Stimulated activated CD4-positive, alpha-beta T cell treated with anti-CD3 and anti-CD28 coated beads, Interleukin-2, amount 100 ng/mL, for 4 hours (primary cell): ENCODE results near the gene KRTAP10-5.
"Not testable (repeated sequence)": the region's sequence is repeated elsewhere in the genome, so short reads cannot be mapped to it uniquely, and the experiment has no call there.

Experiments
- DNase-seq: peaks from one replicate; pipeline ENCODE4 v3.0.0-alpha.2; 2020; ENCODE audit warnings: low read depth

The KRTAP10-5 gene

DNA sequence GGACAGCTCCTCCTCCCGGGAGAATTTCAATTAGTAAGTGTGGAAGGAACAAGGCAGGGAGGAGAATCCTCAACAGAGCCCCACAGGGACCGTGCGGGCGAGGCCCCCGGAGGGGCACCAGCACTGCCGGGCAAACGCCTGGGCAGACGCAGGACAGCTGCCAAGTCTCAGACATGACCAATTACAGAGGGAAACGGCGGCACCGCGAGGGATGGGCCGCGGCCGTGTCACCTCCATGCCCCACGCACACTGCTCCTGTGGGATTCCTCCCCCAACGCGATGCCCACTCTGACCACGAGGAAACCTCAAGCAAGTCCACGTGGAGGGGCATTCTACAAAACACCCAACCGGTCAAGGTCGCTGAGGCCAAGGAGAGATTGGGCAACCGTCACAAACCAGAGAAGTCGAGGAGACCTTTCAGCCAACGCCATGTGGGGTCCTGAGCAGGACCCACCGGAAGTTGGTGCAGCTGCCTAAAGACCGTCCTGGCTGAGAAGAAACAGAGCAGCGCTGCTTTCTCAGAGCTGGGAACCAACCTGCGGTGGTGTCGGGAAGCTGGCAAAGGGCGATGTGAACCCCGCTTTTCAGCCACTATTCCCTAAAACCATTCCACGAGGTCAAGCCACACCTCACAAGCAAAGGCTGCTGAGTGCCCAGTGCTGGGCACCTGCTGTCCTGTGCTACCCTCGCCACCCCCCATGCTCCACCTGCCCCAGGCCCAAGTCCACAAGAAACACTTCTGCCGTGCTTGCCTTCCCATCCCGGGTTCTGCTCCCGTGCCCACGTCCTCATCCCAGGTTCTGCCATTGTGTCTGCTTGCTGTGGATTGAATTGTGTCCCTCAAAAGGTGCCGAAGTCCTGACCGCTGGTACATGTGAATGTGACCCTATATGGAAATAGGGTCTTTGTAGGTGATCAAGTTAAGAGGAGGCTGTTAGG lies 8.3 kb downstream of the KRTAP10-5 start:
- no peak for DNase-seq

DNA sequence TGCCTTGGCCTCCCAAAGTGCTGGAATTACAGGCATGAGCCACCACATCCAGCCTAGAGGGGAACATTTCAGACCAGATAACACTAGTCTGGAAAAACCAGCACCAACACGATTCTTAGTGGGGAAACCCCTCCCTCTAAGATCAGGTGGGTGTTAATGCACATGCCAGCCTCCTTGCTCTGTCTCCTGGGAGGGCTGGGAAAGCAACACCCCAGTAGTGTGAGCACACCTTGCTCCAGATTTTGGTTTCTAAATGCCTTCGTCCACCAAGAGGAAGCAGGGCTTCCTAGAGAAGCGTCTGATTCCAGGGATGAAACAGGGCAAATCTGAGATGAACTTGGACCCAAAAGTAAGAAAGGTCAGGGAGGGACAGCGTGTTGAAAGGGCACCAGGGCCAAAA lies 9.1 kb downstream of the KRTAP10-5 start:
- no peak for DNase-seq

DNA sequence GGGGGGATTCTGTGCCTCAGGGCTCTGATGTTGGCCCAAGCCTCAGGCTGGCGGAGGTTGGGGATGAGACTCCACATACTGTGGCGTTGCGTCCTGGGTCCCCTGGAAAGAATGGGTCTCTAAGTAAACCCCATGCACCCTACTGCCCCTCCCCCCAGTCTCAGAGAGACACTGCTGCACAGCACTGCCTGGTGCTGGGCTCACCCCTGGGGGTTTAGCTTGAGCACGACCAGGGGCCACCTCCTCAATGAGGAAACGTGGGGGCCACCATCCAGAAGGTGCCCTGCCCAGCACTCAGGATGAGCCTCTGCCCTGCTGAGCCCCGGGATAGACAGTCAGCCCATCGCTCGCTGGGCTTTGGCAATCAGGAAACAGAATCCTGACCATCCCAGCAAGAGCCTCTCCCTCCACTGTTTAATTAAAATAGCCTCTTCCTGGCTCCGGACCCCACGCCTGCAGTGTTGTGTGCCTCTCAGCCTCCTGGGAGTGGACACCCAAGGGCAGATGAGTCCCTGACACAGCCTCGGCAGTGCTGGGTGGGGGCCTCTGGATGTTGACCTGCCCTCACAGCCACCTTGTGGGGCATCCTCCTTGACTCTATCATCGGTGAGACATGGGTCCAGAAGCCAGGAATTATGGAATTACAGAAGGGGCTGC lies 10.4 kb downstream of the KRTAP10-5 start:
- DNase-seq: no peak

DNA sequence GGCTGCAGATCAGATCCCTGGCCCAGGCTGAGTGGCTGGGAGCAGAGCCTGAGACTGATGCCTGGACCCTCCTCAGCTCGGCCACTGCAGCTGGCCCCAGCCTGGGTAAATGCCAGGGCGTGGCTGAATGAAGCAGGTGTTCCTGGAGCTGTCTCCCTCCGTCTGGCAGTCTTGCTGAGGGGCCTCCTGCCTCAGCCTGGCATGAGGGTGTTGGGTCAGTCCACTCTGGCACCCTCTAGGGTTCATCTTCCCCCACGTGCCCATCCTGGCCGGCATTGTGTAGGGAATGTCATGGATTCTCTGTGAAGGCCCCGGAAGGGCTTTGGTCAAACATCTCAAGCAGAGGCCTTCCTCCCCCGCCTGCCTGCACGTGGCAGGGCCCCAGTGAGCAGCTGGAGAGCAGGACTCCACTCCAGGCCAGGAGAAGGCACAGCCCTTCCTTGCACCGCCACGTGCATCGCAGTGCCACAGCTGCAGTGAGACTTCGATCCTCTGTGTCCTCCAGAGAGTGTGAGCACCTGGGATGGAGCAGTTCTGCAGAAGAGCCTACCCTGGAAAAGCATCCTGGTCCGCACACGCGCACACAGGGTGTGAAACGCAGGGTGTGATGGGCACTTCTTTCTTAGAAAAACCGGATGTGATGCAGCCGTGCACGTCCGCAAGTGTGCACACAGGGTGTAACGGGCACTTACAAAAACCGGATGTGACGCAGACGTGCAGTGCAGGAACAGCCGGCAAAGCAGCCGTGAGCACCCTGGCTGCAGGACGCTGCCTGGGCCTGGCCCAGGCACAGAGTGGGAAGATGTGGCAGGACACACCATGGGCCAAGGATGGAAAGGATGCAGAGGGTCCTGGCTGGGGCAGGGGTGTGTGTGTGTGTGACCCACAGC lies 11.5 kb downstream of the KRTAP10-5 start:
- DNase-seq: no peak

DNA sequence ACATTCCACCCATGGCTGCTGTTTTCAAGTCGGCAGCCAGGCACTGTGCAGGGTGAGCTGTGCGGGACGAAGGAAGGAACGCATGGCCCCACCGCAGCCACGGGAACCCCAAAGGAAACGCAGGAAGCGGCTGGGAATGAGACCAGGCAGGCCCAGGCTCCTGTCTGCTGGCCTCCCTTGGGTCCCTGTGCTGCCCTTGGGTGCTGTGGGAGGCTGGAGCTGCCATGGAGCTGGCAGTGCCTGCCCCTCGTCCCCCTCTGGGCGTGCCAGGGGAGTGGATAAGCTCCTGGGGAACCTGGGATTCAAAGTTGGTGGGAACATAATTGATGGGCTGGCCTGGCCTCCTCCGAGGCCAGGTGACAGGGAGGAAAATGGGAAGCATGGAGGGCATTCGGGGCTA lies 12.1 kb downstream of the KRTAP10-5 start:
- DNase-seq: no peak

DNA sequence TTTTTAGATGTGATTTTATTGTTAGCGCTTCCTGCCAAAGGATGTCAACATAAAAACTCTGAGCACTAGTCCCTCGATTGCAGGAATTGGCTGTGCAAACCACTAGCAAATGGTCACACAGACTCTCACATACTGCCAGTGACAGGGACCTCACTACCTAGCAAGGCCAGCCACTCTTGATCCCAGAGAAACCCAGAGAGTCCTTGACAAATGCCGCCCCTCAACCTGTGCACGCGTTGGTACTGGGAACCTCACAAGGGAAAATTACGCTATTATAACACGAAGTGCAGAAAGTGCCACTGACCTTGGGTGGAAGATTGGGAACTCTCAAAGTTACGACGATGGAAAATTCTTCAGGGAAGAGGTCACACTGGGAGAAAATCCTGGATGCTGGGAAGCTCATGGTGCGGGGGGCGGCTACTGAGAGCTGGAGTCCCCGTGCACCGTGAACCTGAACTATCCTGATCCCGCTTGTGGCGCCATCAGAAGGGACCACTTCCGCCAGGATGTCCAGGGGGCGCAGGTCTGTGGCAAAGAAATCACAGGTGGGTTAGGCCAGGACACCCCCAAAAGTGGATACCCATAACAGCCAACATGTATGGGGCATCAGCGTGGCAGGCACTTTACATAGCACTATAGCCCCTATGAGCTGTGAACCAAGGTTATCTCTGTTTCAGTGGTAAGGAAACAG lies 12.8 kb downstream of the KRTAP10-5 start:
- DNase-seq: no peak

DNA sequence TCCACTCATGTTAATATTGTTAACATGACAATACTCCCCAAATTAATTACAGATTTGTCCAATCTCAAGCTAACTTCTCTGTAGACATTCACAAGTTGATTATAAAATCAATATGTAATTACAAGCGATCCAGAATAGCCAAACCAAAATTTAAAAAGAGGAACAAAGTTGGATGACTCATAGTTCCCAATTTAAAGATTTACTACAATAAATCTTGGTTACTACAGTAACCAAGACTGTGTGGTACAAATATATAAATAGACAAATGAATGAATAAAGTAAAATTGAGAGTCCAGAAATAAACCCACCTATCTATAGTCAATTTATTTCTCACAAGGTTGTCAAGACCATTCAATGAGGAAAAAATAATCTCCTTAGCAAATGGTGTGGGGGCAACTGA lies 14.0 kb downstream of the KRTAP10-5 start:
- DNase-seq: no peak

DNA sequence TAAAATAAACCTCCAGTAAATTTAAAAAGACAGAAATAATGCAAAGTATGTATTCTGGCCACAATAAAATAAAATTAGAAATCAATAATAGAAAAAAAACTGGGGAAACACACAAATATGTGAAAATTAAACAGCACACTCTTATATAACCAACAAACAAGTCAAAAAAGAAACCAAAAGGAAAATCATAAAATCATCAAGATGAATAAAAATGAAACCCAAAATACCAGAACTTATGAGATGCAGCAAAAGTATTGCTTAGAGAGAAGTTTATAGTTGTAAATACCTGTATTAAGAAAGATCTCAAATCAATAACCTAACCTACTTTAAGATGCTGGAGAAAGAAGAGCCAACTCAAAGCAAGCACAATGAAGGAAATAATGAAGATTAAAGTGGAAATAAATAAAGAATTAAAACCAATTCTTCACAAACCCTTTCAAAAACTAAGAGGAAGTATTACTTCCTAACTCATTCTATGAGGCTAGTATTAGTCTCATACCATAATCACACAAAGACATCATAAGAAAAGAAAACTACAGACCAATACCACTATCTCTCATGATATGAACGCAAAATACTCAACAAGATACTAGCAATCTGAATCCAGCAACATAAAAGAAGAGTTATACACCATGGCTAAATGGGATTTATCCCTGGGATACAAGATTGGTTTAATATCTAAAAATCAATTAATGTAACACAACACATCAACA lies 15.4 kb downstream of the KRTAP10-5 start:
- DNase-seq: no peak

DNA sequence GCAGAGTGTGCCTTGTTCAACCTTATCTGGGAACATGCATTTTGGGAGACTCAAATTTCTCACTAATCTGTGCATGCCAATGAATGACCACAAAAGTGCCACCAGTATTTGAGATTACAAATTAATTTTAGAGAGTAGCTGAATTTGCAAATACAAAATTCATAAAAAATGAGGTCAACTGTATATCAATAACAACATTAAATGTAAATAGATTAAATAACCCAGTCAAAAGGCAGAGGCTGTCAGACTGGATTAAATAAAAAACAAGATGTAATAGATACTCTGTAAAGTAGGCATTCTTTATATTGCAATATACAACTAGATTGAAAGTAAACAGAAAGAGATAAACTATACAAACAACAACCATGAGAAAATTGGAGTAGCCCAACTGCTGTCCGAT lies 16.3 kb downstream of the KRTAP10-5 start:
- no peak for DNase-seq

DNA sequence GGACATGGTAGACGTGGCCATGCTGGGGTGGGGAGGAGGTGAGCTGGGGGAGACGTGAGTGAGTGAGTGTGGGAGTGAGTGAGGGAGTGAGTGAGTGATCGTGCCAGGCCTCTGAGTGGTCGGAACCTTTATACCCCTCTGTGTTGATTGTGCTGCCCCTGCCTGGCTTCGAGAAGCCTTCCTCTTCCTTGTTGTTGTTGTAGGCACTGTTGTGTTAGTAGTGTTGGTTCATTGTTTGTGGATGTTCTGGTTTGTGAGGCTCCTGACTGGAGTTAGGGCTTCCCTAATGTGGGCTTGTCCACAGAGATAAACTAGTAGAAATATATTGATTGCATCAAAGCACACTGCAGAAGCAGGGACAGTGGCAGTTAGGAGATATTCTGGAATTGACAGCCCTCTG lies 21.7 kb downstream of the KRTAP10-5 start, which contains the start of gene KRTAP10-3:
KRTAP10-3 (minus strand) TSS at position 101 of the 400 bp plus-strand sequence; CDS start at position 21, 80 bp downstream.
- no peak for DNase-seq

DNA sequence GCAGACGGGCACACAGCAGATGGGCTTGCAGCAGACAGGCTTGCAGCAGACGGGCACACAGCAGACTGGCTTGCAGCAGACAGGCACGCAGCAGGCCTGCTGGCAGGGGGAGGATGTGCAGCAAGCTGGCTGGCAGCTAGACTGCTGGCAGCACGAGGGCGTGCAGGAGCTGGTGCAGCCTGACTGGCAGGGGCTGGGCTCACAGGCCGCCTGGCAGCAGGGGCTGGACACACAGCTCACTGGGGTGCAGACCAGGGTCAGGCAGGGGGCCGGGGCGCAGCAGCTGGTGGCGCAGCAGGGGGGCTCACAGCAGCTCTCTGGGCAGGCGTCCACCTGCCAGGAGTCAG lies 22.1 kb downstream of the KRTAP10-5 start:
- not testable (repeated sequence) for DNase-seq

DNA sequence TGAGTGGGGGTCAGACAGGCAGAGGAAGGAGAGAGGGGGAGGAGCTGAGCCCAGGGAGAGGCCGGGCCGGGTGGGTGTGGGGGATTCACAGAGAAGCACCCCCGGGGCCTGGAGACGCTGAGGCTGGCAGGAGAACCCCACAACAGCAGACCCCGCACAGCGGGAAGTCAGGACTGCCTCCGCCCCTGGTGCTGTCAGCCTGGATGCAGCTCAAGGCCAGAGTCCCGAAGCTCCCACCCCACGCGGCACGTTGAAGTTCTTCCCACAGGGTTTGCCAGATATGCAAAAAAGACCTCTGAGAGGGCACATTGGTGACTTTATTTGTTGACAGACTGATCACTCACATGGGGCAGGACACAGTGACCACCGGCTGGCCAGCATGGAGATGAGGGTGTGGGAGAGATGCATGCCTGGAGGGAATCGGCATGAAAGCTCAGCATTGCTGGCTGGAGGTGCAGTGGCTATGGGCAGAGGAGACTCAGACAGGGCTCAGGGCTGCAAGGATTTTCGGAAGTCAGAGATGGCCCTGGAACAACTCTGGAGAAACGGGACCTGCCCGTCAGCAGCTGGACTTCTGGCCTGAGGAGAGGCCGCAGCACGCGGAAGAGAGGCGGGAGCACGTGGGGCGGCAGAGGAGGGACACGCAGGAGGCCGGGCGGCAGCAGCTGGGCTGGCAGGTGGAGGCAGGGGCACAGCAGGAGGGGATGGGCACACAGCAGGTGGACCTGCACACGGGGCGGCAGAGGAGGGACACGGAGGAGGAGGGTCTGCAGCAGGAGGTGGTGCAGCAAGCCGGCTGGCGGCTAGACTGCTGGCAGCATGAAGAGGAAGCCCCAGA lies 22.7 kb downstream of the KRTAP10-5 start:
- no peak for DNase-seq

DNA sequence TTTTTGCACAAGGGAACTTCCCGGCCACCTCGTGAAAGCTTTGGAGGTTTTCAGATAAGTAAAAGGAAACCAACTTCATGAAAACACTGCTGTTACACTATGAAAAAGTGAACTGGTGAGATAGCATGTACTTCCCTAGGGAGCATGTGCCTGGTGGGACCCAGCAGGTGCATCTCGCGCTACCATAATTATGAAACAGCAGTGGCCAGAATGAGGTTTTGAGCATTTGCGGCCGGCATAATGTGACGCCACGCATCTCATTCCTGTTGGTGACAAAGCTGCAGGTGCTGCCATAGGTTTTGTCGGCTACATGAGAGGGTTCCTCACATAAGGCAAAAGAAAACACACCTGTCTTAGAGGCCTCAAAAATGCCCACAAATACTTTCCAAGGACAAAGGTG lies 23.5 kb downstream of the KRTAP10-5 start:
- no peak for DNase-seq

DNA sequence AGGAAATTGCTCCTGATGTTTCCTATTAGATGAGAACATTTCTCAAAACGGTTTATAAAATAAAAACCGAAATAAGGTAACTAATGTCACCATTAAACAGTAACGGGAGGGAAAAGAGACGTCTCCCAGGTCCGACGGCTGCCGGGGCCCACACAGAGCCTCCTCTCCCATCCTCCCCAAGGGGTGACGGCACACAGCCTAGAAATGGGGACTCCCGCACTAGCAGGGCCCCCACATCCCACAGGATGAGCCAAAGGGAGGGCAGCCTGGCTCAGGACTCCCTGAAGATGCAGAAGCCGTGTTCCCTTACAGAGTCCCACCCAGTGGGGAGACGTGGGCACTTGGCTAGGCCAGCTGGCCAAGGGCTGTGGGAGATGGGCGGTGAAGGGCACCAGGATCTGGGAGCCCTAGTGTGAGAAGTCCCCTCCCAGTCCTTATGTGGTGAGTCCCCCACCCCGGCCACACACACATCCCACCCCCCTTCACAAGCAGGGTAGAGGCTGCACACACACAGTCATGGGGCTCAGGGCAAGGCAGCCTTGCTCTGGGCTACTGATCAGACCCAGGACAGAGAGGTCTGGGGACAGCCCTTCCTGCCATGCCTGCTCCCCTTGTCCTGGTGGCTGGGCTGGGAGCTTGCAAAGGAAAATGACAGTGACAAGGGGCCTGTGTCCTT lies 25.1 kb downstream of the KRTAP10-5 start:
- no peak for DNase-seq

DNA sequence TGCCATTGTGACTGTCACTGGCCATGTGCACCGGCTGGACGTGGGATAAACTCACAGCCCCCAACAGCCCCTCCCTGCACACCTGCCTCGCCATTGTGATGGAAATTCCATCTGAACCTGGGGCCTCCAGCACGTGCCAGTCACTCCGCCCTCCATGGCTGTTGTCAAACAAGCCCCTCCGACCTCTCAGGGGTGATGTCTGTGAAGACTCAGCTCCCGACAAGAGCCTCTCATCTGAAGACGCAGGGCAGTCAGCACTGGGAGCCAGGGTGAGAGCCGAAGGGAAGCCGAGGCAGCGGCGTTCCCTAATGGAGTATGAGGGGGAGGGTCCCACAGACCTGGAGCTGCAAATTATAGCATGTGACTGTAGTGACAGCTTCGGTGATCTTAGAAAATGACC lies 27.7 kb downstream of the KRTAP10-5 start:
- no peak for DNase-seq

DNA sequence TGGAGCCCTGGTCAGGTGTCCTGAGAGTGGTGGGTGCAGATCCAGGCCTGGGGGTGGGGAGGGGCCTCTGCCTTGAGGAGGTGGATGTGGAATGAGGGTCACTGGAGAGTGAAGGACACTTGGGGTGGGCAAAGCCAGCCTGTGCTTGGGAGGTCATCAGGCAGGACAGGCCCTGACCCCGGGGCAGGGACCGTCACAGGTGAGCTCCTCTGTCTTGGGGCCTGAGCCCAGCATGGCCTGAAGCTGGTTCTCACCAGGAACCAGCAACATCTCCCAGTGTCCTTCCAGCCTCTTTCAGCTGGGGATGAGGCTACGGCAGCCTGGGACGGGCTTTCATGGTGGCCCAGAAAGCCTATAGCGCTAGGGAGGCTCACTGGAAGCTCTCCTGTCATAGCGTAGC lies 28.3 kb downstream of the KRTAP10-5 start:
- no peak for DNase-seq

DNA sequence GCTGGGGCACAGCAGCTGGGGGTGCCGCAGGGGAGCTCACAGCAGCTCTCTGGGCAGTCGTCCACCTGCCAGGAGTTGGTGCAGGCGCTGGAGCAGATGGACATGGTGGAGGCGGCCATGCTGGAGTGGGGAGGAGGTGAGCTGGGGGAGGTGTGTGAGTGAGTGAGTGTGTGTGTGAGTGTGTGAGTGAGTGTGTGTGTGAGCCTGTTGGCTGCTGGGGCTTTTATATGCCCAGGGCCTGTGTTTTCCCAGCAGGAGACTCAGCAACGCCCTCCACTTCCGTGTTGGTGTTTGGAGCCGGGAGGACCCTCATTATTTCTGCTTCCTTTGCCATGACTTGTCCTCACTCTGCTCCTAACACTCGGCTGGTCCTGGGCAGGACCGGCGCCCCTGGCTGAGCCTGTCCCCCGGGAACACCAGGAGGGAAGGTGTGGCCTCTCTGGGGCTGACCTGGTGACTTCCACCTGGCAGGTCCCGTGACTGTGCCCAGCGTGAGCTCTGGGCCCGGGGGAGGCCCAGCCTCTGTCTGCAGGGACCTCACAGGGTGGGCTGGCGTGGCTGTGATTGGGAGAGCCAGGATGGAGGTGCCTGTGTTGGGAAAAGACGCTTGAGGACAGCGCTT lies 29.0 kb downstream of the KRTAP10-5 start, which contains the start of gene KRTAP10-2:
KRTAP10-2 (minus strand) TSS at position 166 of the 622 bp plus-strand sequence; CDS start at position 119, 47 bp downstream.
- no peak for DNase-seq

DNA sequence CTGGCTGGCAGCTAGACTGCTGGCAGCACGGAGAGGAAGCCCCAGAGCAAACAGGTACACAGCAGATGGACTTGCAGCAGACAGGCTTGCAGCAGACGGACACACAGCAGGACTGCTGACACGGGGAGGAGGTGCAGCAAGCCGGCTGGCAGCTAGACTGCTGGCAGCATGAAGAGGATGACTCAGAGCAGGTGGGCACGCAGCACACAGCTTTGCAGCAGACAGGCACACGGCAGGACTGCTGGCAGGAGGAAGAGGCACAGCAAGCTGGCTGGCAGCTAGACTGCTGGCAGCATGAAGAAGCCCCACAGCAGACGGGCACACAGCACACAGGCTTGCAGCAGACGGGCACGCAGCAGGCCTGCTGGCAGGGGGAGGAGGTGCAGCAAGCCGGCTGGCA lies 29.6 kb downstream of the KRTAP10-5 start:
- DNase-seq: no peak

DNA sequence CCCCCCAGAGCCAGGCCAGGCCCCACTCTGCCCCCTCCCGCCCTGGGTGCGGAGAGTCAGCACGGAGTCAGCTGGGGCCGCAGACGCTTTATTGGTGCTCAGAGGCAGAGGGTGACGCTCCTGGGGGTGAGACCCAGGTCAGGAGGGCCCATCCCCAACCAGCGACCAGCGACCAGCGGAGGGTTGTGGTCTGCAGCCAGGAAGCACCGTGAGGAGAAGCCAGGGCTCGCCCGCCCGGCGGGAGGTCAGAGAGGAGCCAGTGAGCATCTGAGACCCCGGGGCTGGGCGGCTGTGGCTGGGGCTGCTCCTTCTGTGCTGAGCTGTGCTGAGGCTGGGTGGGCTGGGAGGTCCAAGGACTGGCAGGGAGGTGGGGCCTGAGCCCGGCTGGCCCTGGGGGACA lies 30.1 kb downstream of the KRTAP10-5 start:
- not testable (repeated sequence) for DNase-seq
